IMR-90 (cell line): ENCODE results near the gene BEX2. TPM values are rescaled to one million over a fixed set of nuclear protein-coding genes. Genes with fewer than 3 reads are reported as not detected.

Experiments used
- ATAC-seq: fragments of 200-7000 bp; cut with Tn5 transposase; 2 replicates; pipeline ENCODE4 v1.9.1; 2020; ENCODE audit warnings: low read depth, mild to moderate bottlenecking, moderate library complexity
- Bru-seq: library from RNA; stranded (reverse); fragments of 400-500 nt; gene quantifications from one replicate; lab custom pipeline; 2021; lab: Mats Ljungman, UMichigan
- BruChase-seq, 2 experiments: library from RNA; stranded (reverse); fragments of 400-500 nt; gene quantifications; one replicate each; lab custom pipeline; 2021; lab: Mats Ljungman, UMichigan
- BruUV-seq: library from RNA; stranded (reverse); fragments of 400-500 nt; replicated peaks from 2 replicates; lab custom pipeline; 2021; lab: Mats Ljungman, UMichigan
- CTCF ChIA-PET: fragments of 300-600 bp; formaldehyde crosslinking; extraction: SDS; loops from one replicate; lab custom pipeline; 2021; ENCODE audit warnings: antibody characterized with exemption; lab: Yijun Ruan, JAX
- POLR2A ChIA-PET: fragments of 300-600 bp; sonication (Branson Sonifier 250); formaldehyde crosslinking; loops from one replicate; lab custom pipeline; 2022; ENCODE audit warnings: antibody characterized with exemption; ENCODE audit not compliant: unreplicated experiment; lab: Charles Lee
- DNase-seq: peaks from one replicate; pipeline ENCODE4 v3.0.0; 2013
- H2AFZ ChIP-seq: replicated peaks from 2 replicates; pipeline ENCODE3; 2013; ENCODE audit warnings: low read length, mild to moderate bottlenecking; ENCODE audit not compliant: poor library complexity
- H2AK5ac ChIP-seq: 2 replicates; pipeline ENCODE4 v1.6.1; 2013; ENCODE audit warnings: low read depth, low read length, inconsistent platforms
- H2AK9ac ChIP-seq: replicated peaks from 2 replicates; pipeline ENCODE3; 2013; ENCODE audit warnings: mild to moderate bottlenecking, low read depth, low read length, moderate library complexity; ENCODE audit not compliant: poor library complexity
- H2BK120ac ChIP-seq: 2 replicates; pipeline ENCODE4 v1.6.1; 2013; ENCODE audit warnings: low read depth, low read length, inconsistent platforms
- H2BK15ac ChIP-seq: 3 replicates; pipeline ENCODE4 v1.6.1; 2013; ENCODE audit warnings: low read depth, low read length, inconsistent platforms
- H2BK20ac ChIP-seq: 2 replicates; pipeline ENCODE4 v1.6.1; 2013; ENCODE audit warnings: low read depth, mild to moderate bottlenecking, inconsistent platforms, low read length, moderate library complexity
- H2BK5ac ChIP-seq: 2 replicates; pipeline ENCODE4 v1.6.1; 2013; ENCODE audit warnings: mild to moderate bottlenecking, low read depth, low read length, inconsistent platforms; ENCODE audit not compliant: poor library complexity, severe bottlenecking
- H3K14ac ChIP-seq: replicated peaks from 2 replicates; pipeline ENCODE4 v1.6.1; 2013; ENCODE audit warnings: low read depth, low read length, inconsistent platforms
- H3K18ac ChIP-seq: 2 replicates; pipeline ENCODE4 v1.6.1; 2013; ENCODE audit warnings: low read depth, low read length, control low read depth
- H3K23ac ChIP-seq: 2 replicates; pipeline ENCODE4 v1.6.1; 2013; ENCODE audit warnings: low read depth, low read length, inconsistent platforms
- H3K27ac ChIP-seq: 2 replicates; pipeline ENCODE4 v1.5.1; 2013; ENCODE audit warnings: mild to moderate bottlenecking, control low read depth, low read length; ENCODE audit not compliant: insufficient read depth
- H3K27me3 ChIP-seq: 2 replicates; pipeline ENCODE4 v1.6.1; 2013; ENCODE audit warnings: low read length; ENCODE audit not compliant: control insufficient read depth, insufficient read depth
- H3K36me3 ChIP-seq: 2 replicates; pipeline ENCODE4 v1.6.1; 2013; ENCODE audit warnings: low read length, mixed read lengths; ENCODE audit not compliant: control insufficient read depth, insufficient read depth
- H3K4ac ChIP-seq: 2 replicates; pipeline ENCODE4 v1.6.1; 2013; ENCODE audit warnings: low read depth, low read length, inconsistent platforms
- H3K4me1 ChIP-seq: 2 replicates; pipeline ENCODE4 v1.6.1; 2013; ENCODE audit warnings: low read length, mixed read lengths; ENCODE audit not compliant: control insufficient read depth, insufficient read depth
- H3K4me2 ChIP-seq: 2 replicates; pipeline ENCODE4 v1.6.1; 2013; ENCODE audit warnings: low read depth, mild to moderate bottlenecking, control low read depth, low read length, moderate library complexity
- H3K4me3 ChIP-seq: 2 replicates; pipeline ENCODE4 v1.5.1; 2013; ENCODE audit warnings: low read depth, mild to moderate bottlenecking, control low read depth, low read length, moderate library complexity; ENCODE audit not compliant: insufficient read depth
- H3K56ac ChIP-seq: 2 replicates; pipeline ENCODE4 v1.6.1; 2013; ENCODE audit warnings: low read length, inconsistent platforms; ENCODE audit not compliant: insufficient read depth; ENCODE audit errors: extremely low read depth
- H3K79me1 ChIP-seq, 2 experiments: 2 replicates each; pipeline ENCODE4 v1.6.1; 2013; ENCODE audit warnings: low read length in 2 of 2, inconsistent platforms in 1 of 2, low read depth in 1 of 2
- H3K9ac ChIP-seq: 2 replicates; pipeline ENCODE4 v1.6.1; 2013; ENCODE audit warnings: low read depth, low read length, control low read depth
- H3K9me1 ChIP-seq: 2 replicates; pipeline ENCODE4 v1.6.1; 2013; ENCODE audit warnings: low read length, inconsistent platforms; ENCODE audit not compliant: insufficient read depth
- H3K9me3 ChIP-seq: 2 replicates; pipeline ENCODE4 v1.6.1; 2013; ENCODE audit warnings: low read length; ENCODE audit not compliant: control insufficient read depth, insufficient read depth
- H4K20me1 ChIP-seq: 2 replicates; pipeline ENCODE4 v1.6.1; 2013; ENCODE audit warnings: low read length, inconsistent platforms; ENCODE audit not compliant: insufficient read depth
- H4K5ac ChIP-seq: 2 replicates; pipeline ENCODE4 v1.6.1; 2013; ENCODE audit warnings: mild to moderate bottlenecking, low read depth, low read length, control low read depth
- H4K8ac ChIP-seq, 2 experiments: 2 replicates each; pipeline ENCODE4 v1.6.1; 2013; ENCODE audit warnings: low read depth in 2 of 2, low read length in 2 of 2, control low read depth in 1 of 2, inconsistent platforms in 1 of 2
- H4K91ac ChIP-seq: 2 replicates; pipeline ENCODE4 v1.6.1; 2013; ENCODE audit warnings: low read depth, low read length, inconsistent platforms; ENCODE audit not compliant: insufficient read depth
- FOS ChIP-seq: fragments of 150-350 bp; IDR thresholded peaks from 2 replicates; pipeline ENCODE4 v1.6.1; 2016; ENCODE audit warnings: low read depth, low read length
- NFE2L2 ChIP-seq: fragments of 150-350 bp; IDR thresholded peaks from 2 replicates; pipeline ENCODE4 v1.6.1; 2016; ENCODE audit warnings: low read depth, mild to moderate bottlenecking, low read length
- RFX5 ChIP-seq: IDR thresholded peaks from 2 replicates; pipeline ENCODE4 v1.8.0; 2012; ENCODE audit warnings: low read depth, mild to moderate bottlenecking, low read length, moderate library complexity
- SMC3 ChIP-seq: fragments of 150-350 bp; IDR thresholded peaks from 2 replicates; pipeline ENCODE4 v1.6.1; 2016; ENCODE audit warnings: low read depth, mild to moderate bottlenecking, antibody characterized with exemption, low read length, moderate library complexity
- USF2 ChIP-seq: fragments of 150-350 bp; IDR thresholded peaks from 2 replicates; pipeline ENCODE4 v1.6.1; 2017; ENCODE audit warnings: mild to moderate bottlenecking, antibody characterized with exemption, low read length, low read depth
- WGBS, 2 experiments: methylation state at CpG; one replicate each; pipeline versions ENCODE4 v1.1.5 to v1.1.7; 2013; ENCODE audit warnings: missing lambda C conversion rate in 2 of 2; ENCODE audit not compliant: insufficient read length in 1 of 2; ENCODE audit errors: extremely low coverage in 2 of 2; 5-methylcytosine and 5-hydroxymethylcytosine counted together
- dilution Hi-C: fragments of 300-500 bp; cut with HindIII; formaldehyde crosslinking; loops from one replicate; pipeline ENCODE4 v1.14.3; 2018; ENCODE audit warnings: low sequenced_read_pairs; ENCODE audit not compliant: unreplicated experiment
- in situ Hi-C: fragments of 300-500 bp; cut with MboI; formaldehyde crosslinking; loops from 3 replicates; pipeline ENCODE4 v1.14.3; 2019; ENCODE audit warnings: low sequenced_read_pairs, inconsistent platforms, mixed read lengths
- intact Hi-C: fragments of 100-400 bp; cut with micrococcal nuclease; formaldehyde crosslinking; loops from 2 replicates; pipeline ENCODE4 v1.10.0; 2022
- long read RNA-seq: library from polyadenylated mRNA; unstranded; transcript quantifications from one replicate; pipeline ENCODE4 v2.0.0, GENCODE V29; 2021; ENCODE audit not compliant: unreplicated experiment
- polyA plus RNA-seq, 3 experiments: library from polyadenylated mRNA; depleted of rRNA; stranded (reverse); fragments of >200 nt; gene quantifications; 2 replicates each; pipeline ENCODE4 v1.2.3, GENCODE V29; 2012; ENCODE audit warnings: low replicate concordance in 1 of 3
- total RNA-seq: library from RNA; depleted of rRNA; stranded (reverse); fragments of >200 nt; gene quantifications from 2 replicates; pipeline ENCODE4 v1.2.3, GENCODE V29; 2012; rRNA removed

The BEX2 gene
- total RNA-seq (0.28 TPM in 1 of 2 replicates, not detected in the other), polyA plus RNA-seq (2012; rRNA removed) (0.13 and 0.19 TPM in 2 replicates), Bru-seq, nascent RNA (not detected), BruChase-seq, experiment 1, labeled RNA remaining after a 6-hour chase (not detected), BruChase-seq, experiment 2, labeled RNA remaining after a 2-hour chase (not detected)
- 0.08 and 0.20 TPM in 2 replicates for polyA plus RNA-seq (2012; cell fraction: cytosol; rRNA removed)
- 0.31 TPM in 1 of 2 replicates, not detected in the other for polyA plus RNA-seq (2012; cell fraction: nucleus; rRNA removed; ENCODE audit: low replicate concordance)
- long read RNA-seq = 0 reads

- Histone ChIP-seq H2AK9ac (no peak within 1 kb of the TSS), H4K91ac (no peak within 1 kb of the TSS), H3K4me1 (no peaks in the 10 kb centered on the region), H2AFZ (peak within 1 kb of the TSS; percentile 63), H3K27ac (no peak within 1 kb of the TSS), H4K20me1 (no peaks in the 10 kb centered on the region), H4K5ac (no peak within 1 kb of the TSS), H2AK5ac (no peak within 1 kb of the TSS), H3K23ac (no peak within 1 kb of the TSS), H2BK120ac (no peak within 1 kb of the TSS), H3K4me3 (peak within 1 kb of the TSS; percentile 28; the same call in 1 of the 2 replicates), H2BK5ac (no peak within 1 kb of the TSS), H3K27me3 (peaks cover 15% of the 10 kb centered on the region), H3K4ac (no peak within 1 kb of the TSS), H3K79me1 (no peaks in the 10 kb centered on the region), H3K9me1 (no peaks in the 10 kb centered on the region), H3K56ac (no peak within 1 kb of the TSS), H4K8ac (no peak within 1 kb of the TSS), H3K14ac (no peak within 1 kb of the TSS), H2BK15ac (no peak within 1 kb of the TSS), H3K9me3 (peaks cover 2% of the 10 kb centered on the region; the same call in 1 of the 2 replicates), H3K18ac (no peak within 1 kb of the TSS), H3K4me2 (peak within 1 kb of the TSS; percentile 77), H3K9ac (no peak within 1 kb of the TSS), H2BK20ac (no peak within 1 kb of the TSS), H3K36me3 (no peaks in the 10 kb centered on the region)
- no peak for ATAC-seq
- in situ Hi-C loops = no loop called here
- 37% methylated on average over 20 of the region's 52 CpGs; no CpG with 5 or more reads in 1 of the 2 experiments for WGBS, 2 experiments
- no peak for DNase-seq
- no peak for TF ChIP-seq NFE2L2
- TF ChIP-seq SMC3 = no peak
- no peak for TF ChIP-seq RFX5
- TF ChIP-seq USF2 = peak; percentile 69
- TF ChIP-seq FOS = no peak
- intact Hi-C loops = no loop called here
- dilution Hi-C loops = no loop called here
- no TSS peak for BruUV-seq
- CTCF ChIA-PET = no interaction called here
- POLR2A ChIA-PET = no interaction called here
These were observed at the start of gene BEX2 for GRCh38 chrX:103310555-103311398. BEX2 (minus strand) TSS chrX:103310990; CDS start chrX:103309976, 1,014 bp downstream.
